Measurements from ENCODE around the gene NFATC4.

The NFATC4 gene

GRCh38 chr14:24422694-24423601, 55.0 kb downstream of the NFATC4 start:
- no peak overlapping the region for H3K4me3 Mint-ChIP-seq
- no peaks in the 10 kb centered on the region for H3K9me3 Mint-ChIP-seq
- DNase-seq (ENCODE audit: low spot score): no peak
- peaks cover 21% of the 10 kb centered on the region for H3K4me1 Mint-ChIP-seq (ENCODE audit: low read depth)
- no peak overlapping the region for H3K27ac Mint-ChIP-seq
- peaks cover 13% of the 10 kb centered on the region for H3K27me3 Mint-ChIP-seq (ENCODE audit: low read depth)
- H3K36me3 Mint-ChIP-seq (ENCODE audit: low read depth): no peaks in the 10 kb centered on the region

- Mint-ChIP-seq H3K4me3 (no peak overlapping the region), H3K27me3 (ENCODE audit: low read depth) (no peaks in the 10 kb centered on the region), H3K9me3 (no peaks in the 10 kb centered on the region), H3K4me1 (ENCODE audit: low read depth) (peaks cover 29% of the 10 kb centered on the region), H3K27ac (no peak overlapping the region), H3K36me3 (ENCODE audit: low read depth) (no peaks in the 10 kb centered on the region)
- no peak for DNase-seq (ENCODE audit: low spot score)
Measured at GRCh38 chr14:24425704-24426103, 57.7 kb downstream of the NFATC4 start.

GRCh38 chr14:24426150-24426911, 58.3 kb downstream of the NFATC4 start:
- H3K9me3 Mint-ChIP-seq: no peaks in the 10 kb centered on the region
- no peak for DNase-seq (ENCODE audit: low spot score)
- peak overlapping the region; percentile 67 for H3K27ac Mint-ChIP-seq
- no peaks in the 10 kb centered on the region for H3K27me3 Mint-ChIP-seq (ENCODE audit: low read depth)
- H3K36me3 Mint-ChIP-seq (ENCODE audit: low read depth): peaks cover 4% of the 10 kb centered on the region
- H3K4me1 Mint-ChIP-seq (ENCODE audit: low read depth): peaks cover 33% of the 10 kb centered on the region
- no peak overlapping the region for H3K4me3 Mint-ChIP-seq

GRCh38 chr14:24426912-24427536, 59.0 kb downstream of the NFATC4 start:
- DNase-seq (ENCODE audit: low spot score): no peak
- H3K36me3 Mint-ChIP-seq (ENCODE audit: low read depth): peaks cover 11% of the 10 kb centered on the region

GRCh38 chr14:24427537-24428508, 59.8 kb downstream of the NFATC4 start:
- no peak for DNase-seq (ENCODE audit: low spot score)
- peak overlapping the region; percentile 34 for H3K4me3 Mint-ChIP-seq
- H3K9me3 Mint-ChIP-seq: no peaks in the 10 kb centered on the region
- H3K27ac Mint-ChIP-seq: peak overlapping the region; percentile 82
- H3K4me1 Mint-ChIP-seq (ENCODE audit: low read depth): peaks cover 40% of the 10 kb centered on the region
- H3K27me3 Mint-ChIP-seq (ENCODE audit: low read depth): no peaks in the 10 kb centered on the region
- peaks cover 14% of the 10 kb centered on the region for H3K36me3 Mint-ChIP-seq (ENCODE audit: low read depth)

More at GRCh38 chr14:24426912-24427536, 59.0 kb downstream of the NFATC4 start:
- Mint-ChIP-seq H3K9me3 (no peaks in the 10 kb centered on the region), H3K27ac (no peak overlapping the region), H3K4me1 (ENCODE audit: low read depth) (peaks cover 39% of the 10 kb centered on the region), H3K27me3 (ENCODE audit: low read depth) (no peaks in the 10 kb centered on the region), H3K4me3 (no peak overlapping the region)

- H3K27ac Mint-ChIP-seq: peak overlapping the region; percentile 98
- peaks cover 42% of the 10 kb centered on the region for H3K4me1 Mint-ChIP-seq (ENCODE audit: low read depth)
- peak overlapping the region; percentile 92 for H3K4me3 Mint-ChIP-seq
- H3K27me3 Mint-ChIP-seq (ENCODE audit: low read depth): no peaks in the 10 kb centered on the region
- H3K9me3 Mint-ChIP-seq: no peaks in the 10 kb centered on the region
- DNase-seq (ENCODE audit: low spot score): no peak
- peaks cover 24% of the 10 kb centered on the region for H3K36me3 Mint-ChIP-seq (ENCODE audit: low read depth)
Measured at GRCh38 chr14:24428628-24429394, 60.8 kb downstream of the NFATC4 start.

All from T-helper 2 cell treated with Interferon-gamma antibody and Interleukin-4, amounts not matched to agents 5 μg/mL and 100 μg/mL, for 36 hours (primary cell).